Esophagus squamous epithelium (tissue), 5 donors: ENCODE measurements around the gene SRR. TPM values are rescaled to one million over a fixed set of nuclear protein-coding genes. Genes with fewer than 3 reads are reported as not detected.

Experiments used
- DNase-seq: peaks from one replicate; lab custom pipeline; 2025; lab: John Stamatoyannopoulos, UW
- H3K27ac ChIP-seq, 4 donors: fragments of 200-600 bp; sonication (generic); one replicate each; pipeline ENCODE4 v1.5.1; 2016 to 2019; ENCODE audit warnings: mild to moderate bottlenecking in 1 of 4
- H3K27me3 ChIP-seq, 4 donors: fragments of 200-600 bp; sonication (generic); 1 replicate in 3 of 4; 2 replicates in 1 of 4; pipeline versions ENCODE4 v1.5.1 to v1.6.0; 2017 to 2021; ENCODE audit warnings: antibody characterized with exemption in 1 of 4
- H3K36me3 ChIP-seq, 3 donors: fragments of 200-600 bp; sonication (generic); one replicate each; pipeline ENCODE4 v1.5.1; 2016 to 2019
- H3K4me1 ChIP-seq, 3 donors: fragments of 200-600 bp; sonication (generic); one replicate each; pipeline ENCODE4 v1.5.1; 2017 to 2019
- H3K4me3 ChIP-seq, 4 donors: fragments of 200-600 bp; sonication (generic); 1 replicate in 3 of 4; 2 replicates in 1 of 4; pipeline ENCODE4 v1.5.1; 2016 to 2019; ENCODE audit warnings: mild to moderate bottlenecking in 2 of 4, moderate library complexity in 1 of 4
- H3K9me3 ChIP-seq, 3 donors: fragments of 200-600 bp; sonication (generic); one replicate each; pipeline ENCODE4 v1.5.1; 2016 to 2019
- CTCF ChIP-seq, 6 experiments: fragments of 450-650 bp in 4 of 6; fragments of 200-600 bp in 2 of 6; sonication (generic) in 2 of 6; IDR thresholded peaks; one replicate each; pipeline ENCODE4 v1.5.1; 2016 to 2019; ENCODE audit warnings: antibody characterized with exemption in 6 of 6, mild to moderate bottlenecking in 4 of 6, moderate library complexity in 4 of 6
- POLR2A ChIP-seq, 4 donors: fragments of 450-650 bp; IDR thresholded peaks; one replicate each; pipeline ENCODE4 v1.6.1; 2017; ENCODE audit warnings: antibody characterized with exemption in 4 of 4, mild to moderate bottlenecking in 4 of 4, moderate library complexity in 3 of 4
- WGBS, 2 donors: methylation state at CpG; one replicate each; pipeline ENCODE4 v1.1.5; 2018; 5-methylcytosine and 5-hydroxymethylcytosine counted together
- intact Hi-C: fragments of 100-400 bp; cut with DNase I; formaldehyde crosslinking; loops from one replicate; pipeline ENCODE4 v1.15.0; 2022
- total RNA-seq, 4 donors: library from RNA; depleted of rRNA; stranded (reverse); fragments of >200 nt; gene quantifications; one replicate each; pipeline ENCODE4 v1.1.0, GENCODE V29; 2016
- donor health status: DM: yes; HTN: yes; CAD: no.

Gene SRR
- total RNA-seq, 4 donors from 2014 or later = 8.7 to 34.8 (median 15.8) TPM

GRCh38 chr17:2295575-2295974, 8.2 kb upstream of the SRR start:
- Histone ChIP-seq H3K27ac (no peak overlapping the region), H3K4me1 (peaks cover 6 to 32% (median 16%) of the 10 kb centered on the region in 3 donors), H3K27me3 (no peaks in the 10 kb centered on the region), H3K36me3 (peaks cover 10 to 99% (median 16%) of the 10 kb centered on the region in 3 donors), H3K9me3 (no peaks in the 10 kb centered on the region), H3K4me3 (no peak overlapping the region)
- intact Hi-C loops = no loop called here
- TF ChIP-seq CTCF (IDR thresholded peaks at IDR 0.05) (no peak), POLR2A (IDR thresholded peaks at IDR 0.05) (no peak)
- no peak for DNase-seq
- 50 to 77% methylated on average over 1 of the region's 1 CpG for WGBS, 2 donors

- H3K4me1 ChIP-seq = peaks cover 13 to 47% (median 27%) of the 10 kb centered on the region in 3 donors
- 31 to 72% methylated on average over 5 of the region's 5 CpGs for WGBS, 2 donors
- H3K27me3 ChIP-seq = no peaks in the 10 kb centered on the region
- H3K4me3 ChIP-seq = no peak overlapping the region
- intact Hi-C loops = no loop called here
- H3K9me3 ChIP-seq = no peaks in the 10 kb centered on the region
- no peak for TF ChIP-seq POLR2A (IDR thresholded peaks at IDR 0.05)
- TF ChIP-seq CTCF (IDR thresholded peaks at IDR 0.05) = peak in 1 of 6 experiments; percentile 10
- H3K27ac ChIP-seq = peak overlapping the region in 1 of 4 donors; percentile 33
- H3K36me3 ChIP-seq = peaks cover 9 to 91% (median 10%) of the 10 kb centered on the region in 3 donors
- DNase-seq = no peak
Measured at GRCh38 chr17:2297023-2297422, 6.7 kb upstream of the SRR start.

- H3K36me3 ChIP-seq = peaks cover 5 to 70% (median 10%) of the 10 kb centered on the region in 3 donors
- WGBS, 2 donors = 90 to 91% methylated on average over 7 to 8 of the region's 12 CpGs
- peaks cover 18 to 59% (median 32%) of the 10 kb centered on the region in 3 donors for H3K4me1 ChIP-seq
- intact Hi-C loops = no loop called here
- no peak overlapping the region for H3K4me3 ChIP-seq
- H3K9me3 ChIP-seq = no peaks in the 10 kb centered on the region
- no peak for DNase-seq
- no peak overlapping the region for H3K27ac ChIP-seq
- no peaks in the 10 kb centered on the region for H3K27me3 ChIP-seq
- TF ChIP-seq POLR2A (IDR thresholded peaks at IDR 0.05) (no peak), CTCF (IDR thresholded peaks at IDR 0.05) (no peak)
Measured at GRCh38 chr17:2299136-2299535, 4.6 kb upstream of the SRR start.

- intact Hi-C loops = no loop called here
- peaks cover 5 to 64% (median 10%) of the 10 kb centered on the region in 3 donors for H3K36me3 ChIP-seq
- no peaks in the 10 kb centered on the region for H3K9me3 ChIP-seq
- H3K4me3 ChIP-seq = no peak overlapping the region
- H3K4me1 ChIP-seq = peaks cover 18 to 65% (median 32%) of the 10 kb centered on the region in 3 donors
- DNase-seq = no peak
- H3K27me3 ChIP-seq = no peaks in the 10 kb centered on the region
- TF ChIP-seq POLR2A (IDR thresholded peaks at IDR 0.05) (no peak), CTCF (IDR thresholded peaks at IDR 0.05) (no peak)
- no peak overlapping the region for H3K27ac ChIP-seq
- WGBS, 2 donors = 91 to 93% methylated on average over 22 of the region's 22 CpGs
Measured at GRCh38 chr17:2299756-2300155, 4.0 kb upstream of the SRR start.

GRCh38 chr17:2302778-2303203, 959 bp upstream of the SRR start:
- peaks cover 12 to 65% (median 28%) of the 10 kb centered on the region in 3 donors for H3K4me1 ChIP-seq
- no peak for DNase-seq
- no peaks in the 10 kb centered on the region for H3K9me3 ChIP-seq
- intact Hi-C loops = no loop called here
- WGBS, 2 donors = 2 to 3% methylated on average over 10 to 12 of the region's 12 CpGs
- TF ChIP-seq CTCF (IDR thresholded peaks at IDR 0.05) (no peak), POLR2A (IDR thresholded peaks at IDR 0.05) (no peak)
- H3K36me3 ChIP-seq = peaks cover 5 to 34% (median 5%) of the 10 kb centered on the region in 3 donors
- H3K27ac ChIP-seq = peak overlapping the region; percentile 97 to 98 (median 98)
- H3K4me3 ChIP-seq = peak overlapping the region; percentile 85 to 97 (median 96)
- H3K27me3 ChIP-seq = no peaks in the 10 kb centered on the region
